ENCODE data around the gene KCP. TPM values are rescaled to one million over a fixed set of nuclear protein-coding genes. Genes with fewer than 3 reads are reported as not detected.

The KCP gene
- polyA plus RNA-seq, 3 donors = 0.11 to 0.16 TPM; not detected in 1

GRCh38 chr7:128894101-128894440 is 16.4 kb downstream of the KCP start:
- Histone ChIP-seq H2AFZ (ENCODE audit: insufficient read depth, low read depth, low read length, poor library complexity, severe bottlenecking) (no peak overlapping the region), H3K4me2 (replicated peaks; ENCODE audit: extremely low read depth, low read length, poor library complexity, severe bottlenecking) (no peak overlapping the region), H3K27ac (ENCODE audit: low read depth in 1 of 2, low read length in 2 of 2) (no peak overlapping the region), H3K36me3 (replicated peaks in 1 of 2; ENCODE audit: control insufficient read depth in 1 of 2, insufficient read depth in 2 of 2, low read length in 2 of 2) (no peaks in the 10 kb centered on the region), H4K20me1 (ENCODE audit: insufficient read depth, low read length) (no peaks in the 10 kb centered on the region), H3K27me3 (ENCODE audit: control insufficient read depth in 2 of 2, insufficient read depth in 2 of 2, low read length in 2 of 2) (peaks cover 11 to 31% of the 10 kb centered on the region in 2 donors), H3K4me1 (ENCODE audit: control insufficient read depth in 1 of 2, insufficient read depth in 2 of 2, low read length in 2 of 2) (peaks cover 5 to 8% of the 10 kb centered on the region in 2 donors), H3K9ac (ENCODE audit: insufficient read depth, low read length, poor library complexity, severe bottlenecking) (no peak overlapping the region), H3K9me3 (replicated peaks in 1 of 2; ENCODE audit: control insufficient read depth in 1 of 2, insufficient read depth in 1 of 2, low read length in 2 of 2) (no peaks in the 10 kb centered on the region), H3K79me2 (ENCODE audit: insufficient read depth, low read length) (no peaks in the 10 kb centered on the region), H3K4me3 (replicated peaks in 1 of 3; ENCODE audit: low read depth in 2 of 3, low read length in 3 of 3) (no peak overlapping the region)
- no peak for DNase-seq
- 100% methylated on average over 3 of the region's 6 CpGs for WGBS (ENCODE audit: insufficient coverage)
- intact Hi-C loops (cut with micrococcal nuclease) = no loop called here
- Mint-ChIP-seq H3K9me3 (peaks cover 0 to 13% (median 2%) of the 10 kb centered on the region in 7 donors), H3K27me3 (ENCODE audit: low read depth in 3 of 3) (peaks cover 22 to 38% (median 29%) of the 10 kb centered on the region in 3 donors), H3K4me3 (no peak overlapping the region), H3K4me1 (no peaks in the 10 kb centered on the region), H3K36me3 (peaks cover 0 to 3% of the 10 kb centered on the region in 2 donors), H3K27ac (no peak overlapping the region)
- TF ChIP-seq CTCF (IDR thresholded peaks at IDR 0.05) = no peak

GRCh38 chr7:128893251-128894100 is 17.0 kb downstream of the KCP start:
- no peaks in the 10 kb centered on the region for H4K20me1 ChIP-seq (ENCODE audit: insufficient read depth, low read length)
- 99% methylated on average over 10 of the region's 23 CpGs for WGBS (ENCODE audit: insufficient coverage)
- no peak overlapping the region for H3K9ac ChIP-seq (ENCODE audit: insufficient read depth, low read length, poor library complexity, severe bottlenecking)
- H3K79me2 ChIP-seq (ENCODE audit: insufficient read depth, low read length) = no peaks in the 10 kb centered on the region
- H3K27me3 Mint-ChIP-seq (ENCODE audit: low read depth in 3 of 3) = peaks cover 22 to 38% (median 29%) of the 10 kb centered on the region in 3 donors
- no peak overlapping the region for H3K4me2 ChIP-seq (replicated peaks; ENCODE audit: extremely low read depth, low read length, poor library complexity, severe bottlenecking)
- no peak overlapping the region for H3K4me3 Mint-ChIP-seq
- TF ChIP-seq CTCF (IDR thresholded peaks at IDR 0.05) = no peak
- intact Hi-C loops (cut with micrococcal nuclease) = no loop called here
- no peaks in the 10 kb centered on the region for H3K4me1 Mint-ChIP-seq
- no peak overlapping the region for H3K27ac ChIP-seq (ENCODE audit: low read depth in 1 of 2, low read length in 2 of 2)
- H2AFZ ChIP-seq (ENCODE audit: insufficient read depth, low read depth, low read length, poor library complexity, severe bottlenecking) = no peak overlapping the region
- DNase-seq = no peak
- peaks cover 0 to 10% (median 2%) of the 10 kb centered on the region in 7 donors for H3K9me3 Mint-ChIP-seq
- no peak overlapping the region for H3K4me3 ChIP-seq (replicated peaks in 1 of 3; ENCODE audit: low read depth in 2 of 3, low read length in 3 of 3)
- H3K27me3 ChIP-seq (ENCODE audit: control insufficient read depth in 2 of 2, insufficient read depth in 2 of 2, low read length in 2 of 2) = peaks cover 11 to 36% of the 10 kb centered on the region in 2 donors
- peaks cover 5 to 8% of the 10 kb centered on the region in 2 donors for H3K4me1 ChIP-seq (ENCODE audit: control insufficient read depth in 1 of 2, insufficient read depth in 2 of 2, low read length in 2 of 2)
- no peak overlapping the region for H3K27ac Mint-ChIP-seq
- H3K36me3 Mint-ChIP-seq = peaks cover 0 to 2% of the 10 kb centered on the region in 2 donors
- H3K9me3 ChIP-seq (replicated peaks in 1 of 2; ENCODE audit: control insufficient read depth in 1 of 2, insufficient read depth in 1 of 2, low read length in 2 of 2) = no peaks in the 10 kb centered on the region
- no peaks in the 10 kb centered on the region for H3K36me3 ChIP-seq (replicated peaks in 1 of 2; ENCODE audit: control insufficient read depth in 1 of 2, insufficient read depth in 2 of 2, low read length in 2 of 2)

All from CD14-positive monocyte (primary cell).